OCI-LY7 (cell line): Measurements from ENCODE around the gene MRPS23.

Experiments used
- CTCF ChIP-seq: fragments of 200-600 bp; sonication (generic); conservative IDR thresholded peaks from 2 replicates; pipeline ENCODE4 v1.5.1; 2014; ENCODE audit warnings: mild to moderate bottlenecking, antibody characterized with exemption, low read length, moderate library complexity, mixed read lengths
- EZH2phosphoT487 ChIP-seq: fragments of 200-600 bp; sonication (generic); IDR thresholded peaks from 2 replicates; pipeline ENCODE4 v1.6.1; 2018; ENCODE audit warnings: low read depth, borderline replicate concordance, mild to moderate bottlenecking, mixed run types, antibody characterized with exemption, low read length, moderate library complexity, mixed read lengths

- TF ChIP-seq CTCF (no peak), EZH2phosphoT487 (no peak)
Measured at GRCh38 chr17:57876866-57877237, 27.0 kb upstream of the MRPS23 start.
